Naive B cell (primary cell): ENCODE results near the gene RAB11FIP4. TPM values are rescaled to one million over a fixed set of nuclear protein-coding genes. Genes with fewer than 3 reads are reported as not detected.
"Not testable (repeated sequence)": the region's sequence is repeated elsewhere in the genome, so short reads cannot be mapped to it uniquely, and the experiment has no call there.

ENCODE experiments used
- ATAC-seq, 2 donors: fragments of 150-1000 bp; cut with Tn5 transposase; 2 replicates each; pipeline ENCODE4 v1.10.0; 2021; ENCODE audit warnings: low read depth in 2 of 2, mild to moderate bottlenecking in 2 of 2, moderate library complexity in 2 of 2
- DNase-seq: peaks from one replicate; pipeline ENCODE4 v3.0.0; 2022
- H3K27ac Mint-ChIP-seq, 6 donors: one replicate each; pipeline ENCODE4 v1.8.0; 2020 to 2022; ENCODE audit warnings: mild to moderate bottlenecking in 6 of 6, mixed read lengths in 6 of 6, moderate library complexity in 5 of 6, inconsistent platforms in 2 of 6
- H3K27me3 Mint-ChIP-seq, 3 donors: one replicate each; pipeline ENCODE4 v1.8.0; 2021 to 2022; ENCODE audit warnings: mixed read lengths in 3 of 3, mild to moderate bottlenecking in 1 of 3
- H3K36me3 Mint-ChIP-seq, 2 donors: one replicate each; pipeline ENCODE4 v1.8.0; 2020 to 2022; ENCODE audit warnings: mixed read lengths in 2 of 2, inconsistent platforms in 1 of 2, mild to moderate bottlenecking in 1 of 2
- H3K4me1 Mint-ChIP-seq, 3 donors: one replicate each; pipeline ENCODE4 v1.8.0; 2020 to 2022; ENCODE audit warnings: mixed read lengths in 3 of 3, inconsistent platforms in 1 of 3, mild to moderate bottlenecking in 1 of 3, moderate library complexity in 1 of 3
- H3K4me3 Mint-ChIP-seq, 8 donors: one replicate each; pipeline ENCODE4 v1.8.0; 2020 to 2022; ENCODE audit warnings: mild to moderate bottlenecking in 8 of 8, mixed read lengths in 8 of 8, moderate library complexity in 8 of 8, inconsistent platforms in 2 of 8
- H3K9me3 Mint-ChIP-seq, 7 donors: one replicate each; pipeline ENCODE4 v1.8.0; 2020 to 2022; ENCODE audit warnings: mixed read lengths in 7 of 7, mild to moderate bottlenecking in 5 of 7, inconsistent platforms in 2 of 7, moderate library complexity in 1 of 7
- polyA plus RNA-seq, 6 donors: library from polyadenylated mRNA; unstranded; fragments of 300-500 nt; fragmentation: Illumina TruSeq; gene quantifications; one replicate each; pipeline ENCODE4 v1.2.3, GENCODE V29; 2021; ENCODE audit warnings: low read depth in 6 of 6

Gene RAB11FIP4
- polyA plus RNA-seq, 6 donors from 2014 or later: 7.3 to 29.7 (median 20.8) TPM

DNA sequence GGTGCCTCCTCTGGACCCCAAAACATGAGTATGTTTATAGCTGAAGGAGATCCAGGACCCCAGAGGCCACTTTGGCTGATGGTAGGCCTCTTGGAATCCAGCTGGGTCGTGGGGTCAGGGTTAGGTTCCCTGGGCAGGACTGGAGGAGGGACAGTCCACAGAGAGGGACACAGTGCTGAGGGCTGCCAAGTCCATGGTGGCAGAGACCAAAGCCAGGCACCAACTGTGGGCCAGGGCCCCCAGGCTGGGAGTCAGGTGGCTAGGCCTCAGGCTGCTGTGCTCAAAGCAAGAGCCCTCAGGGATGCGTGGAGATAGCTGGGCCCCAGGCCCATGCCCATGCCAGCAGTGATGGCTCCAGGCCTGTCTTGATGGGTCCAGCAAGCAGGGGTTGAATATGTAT is 44.1 kb downstream of the RAB11FIP4 start:
- H3K4me1 Mint-ChIP-seq: peaks cover 6 to 13% (median 9%) of the 10 kb centered on the region in 3 donors
- no peak for ATAC-seq
- no peak for DNase-seq
- peaks cover 11 to 34% (median 30%) of the 10 kb centered on the region in 3 donors for H3K27me3 Mint-ChIP-seq
- H3K27ac Mint-ChIP-seq: no peak overlapping the region
- no peak overlapping the region for H3K4me3 Mint-ChIP-seq
- no peaks in the 10 kb centered on the region for H3K36me3 Mint-ChIP-seq
- no peaks in the 10 kb centered on the region for H3K9me3 Mint-ChIP-seq

DNA sequence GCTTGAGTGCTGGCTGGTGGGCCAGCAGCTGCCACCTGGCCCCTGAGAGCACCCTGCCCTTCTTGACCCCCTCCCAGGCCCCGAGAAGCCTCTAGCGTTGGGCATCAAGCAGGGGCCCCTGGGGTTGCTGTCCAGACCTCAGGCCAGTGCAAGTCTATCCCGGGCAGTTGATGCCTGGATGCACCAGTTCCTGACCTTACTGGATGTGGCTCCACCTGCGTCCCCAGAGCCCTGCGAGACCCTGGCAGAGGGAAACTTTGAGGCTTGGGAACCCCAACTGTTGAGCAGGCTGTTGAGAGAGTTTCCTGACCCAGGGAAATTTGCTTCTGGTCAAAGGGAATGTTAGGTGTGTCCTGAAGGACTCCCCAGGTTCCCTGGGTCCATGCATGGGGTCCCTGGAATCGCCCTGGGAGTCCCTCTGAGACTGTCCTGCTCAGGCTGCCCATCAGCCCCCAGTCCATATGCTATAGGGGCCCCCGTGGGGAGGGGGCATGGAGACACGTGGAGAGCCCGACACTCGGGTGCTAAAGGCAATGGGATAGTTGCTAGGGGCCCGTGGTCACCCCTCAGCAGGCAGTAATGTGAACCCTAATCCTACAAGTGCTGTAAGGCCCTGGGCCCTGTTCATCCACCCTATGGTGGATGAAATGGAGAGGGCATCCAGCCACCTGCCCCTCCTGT is 46.4 kb downstream of the RAB11FIP4 start:
- Mint-ChIP-seq H3K9me3 (no peaks in the 10 kb centered on the region), H3K27ac (no peak overlapping the region), H3K4me3 (no peak overlapping the region), H3K36me3 (no peaks in the 10 kb centered on the region), H3K27me3 (peaks cover 4 to 16% (median 13%) of the 10 kb centered on the region in 3 donors), H3K4me1 (peaks cover 6 to 11% (median 9%) of the 10 kb centered on the region in 3 donors)
- DNase-seq: no peak
- ATAC-seq: no peak

DNA sequence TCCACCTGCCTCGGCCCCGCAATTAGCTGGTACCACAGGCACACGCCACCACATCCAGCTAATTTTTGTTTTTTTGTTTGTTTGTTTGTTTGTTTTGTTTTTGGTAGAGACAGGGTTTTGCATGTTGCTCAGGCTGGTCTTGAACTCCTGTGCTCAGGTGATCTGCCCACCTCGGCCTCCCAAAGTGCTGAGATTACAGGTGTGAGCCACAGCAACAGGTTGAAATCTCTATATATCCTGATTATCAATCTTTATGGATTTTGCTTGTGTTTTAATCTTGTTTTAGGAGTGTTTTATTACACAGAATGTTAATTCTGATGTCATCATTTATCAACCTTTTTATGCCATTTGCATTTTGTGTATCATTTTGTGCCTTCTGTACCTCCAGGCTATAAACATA is 48.2 kb downstream of the RAB11FIP4 start:
- Mint-ChIP-seq H3K36me3 (no peaks in the 10 kb centered on the region), H3K4me3 (no peak overlapping the region), H3K9me3 (no peaks in the 10 kb centered on the region), H3K27me3 (peaks cover 0 to 4% (median 0%) of the 10 kb centered on the region in 3 donors), H3K27ac (peak overlapping the region in 1 of 6 donors; percentile 9), H3K4me1 (peaks cover 3 to 6% (median 5%) of the 10 kb centered on the region in 3 donors)
- DNase-seq (no peak), ATAC-seq (no peak)

DNA sequence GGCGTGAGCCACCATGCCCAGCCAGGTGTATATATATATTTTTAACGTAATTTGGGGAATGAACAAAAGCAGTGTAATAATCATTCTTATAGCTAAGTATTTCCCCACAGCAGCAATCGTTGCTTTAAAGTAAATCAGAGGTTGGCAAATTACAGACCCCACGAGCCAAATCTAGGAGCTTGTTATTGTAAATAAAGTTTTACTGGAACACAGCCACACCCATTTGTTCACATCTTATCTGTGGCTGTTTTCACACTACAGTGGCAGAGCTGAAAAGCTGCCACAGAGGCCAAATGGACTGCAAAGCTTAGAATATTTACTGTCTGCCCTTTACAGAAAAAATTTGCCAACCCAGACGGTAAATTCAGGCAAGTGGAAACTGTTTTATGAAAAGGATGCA is 50.8 kb downstream of the RAB11FIP4 start:
- Mint-ChIP-seq H3K9me3 (no peaks in the 10 kb centered on the region), H3K27me3 (peaks cover 0 to 2% (median 0%) of the 10 kb centered on the region in 3 donors), H3K36me3 (no peaks in the 10 kb centered on the region), H3K4me1 (peaks cover 2 to 3% (median 3%) of the 10 kb centered on the region in 3 donors), H3K4me3 (no peak overlapping the region), H3K27ac (no peak overlapping the region)
- DNase-seq (no peak), ATAC-seq (no peak)

DNA sequence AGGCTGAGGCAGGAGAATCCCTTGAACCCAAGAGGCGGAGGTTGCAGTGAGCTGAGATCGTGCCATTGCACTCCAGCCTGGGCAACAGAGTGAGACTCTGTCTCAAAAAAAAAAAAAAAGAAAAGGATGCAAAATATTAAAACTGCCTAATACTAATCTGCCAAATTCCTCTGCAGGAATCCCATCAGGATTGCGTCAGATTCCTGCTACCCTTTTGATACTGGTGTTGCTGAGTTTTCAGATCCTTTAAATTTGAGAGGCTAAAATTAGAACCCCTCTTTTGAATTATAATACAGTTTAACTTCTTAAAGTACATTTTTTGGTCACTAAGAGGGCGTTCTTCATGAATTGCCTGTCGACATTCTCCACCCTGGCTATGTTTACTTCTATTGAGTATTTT is 51.4 kb downstream of the RAB11FIP4 start:
- not testable (repeated sequence) for H3K4me1 Mint-ChIP-seq, H3K4me3 Mint-ChIP-seq, DNase-seq, H3K27me3 Mint-ChIP-seq, H3K36me3 Mint-ChIP-seq, ATAC-seq, H3K9me3 Mint-ChIP-seq
- peak overlapping the region in 1 of 6 donors; percentile 28 for H3K27ac Mint-ChIP-seq

DNA sequence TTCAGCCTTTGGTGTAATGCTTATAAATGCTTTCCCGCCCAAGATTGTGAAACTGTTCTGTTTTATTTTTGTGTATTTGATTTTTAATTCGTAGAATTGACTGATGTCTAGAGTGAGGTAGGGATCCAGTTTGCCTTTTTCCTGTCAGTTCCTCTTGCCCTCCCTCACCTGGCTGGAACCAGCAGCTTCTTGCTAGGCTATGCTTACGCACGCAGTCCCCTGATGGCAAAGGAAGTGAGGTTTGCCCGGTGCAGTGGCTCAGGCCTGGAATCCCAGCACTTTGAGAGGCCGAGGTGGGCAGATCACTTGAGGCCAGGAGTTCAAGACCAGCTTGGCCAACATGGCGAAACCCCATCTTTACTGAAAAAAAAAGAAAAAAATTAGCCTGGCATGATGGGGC is 51.9 kb downstream of the RAB11FIP4 start:
- Mint-ChIP-seq H3K27me3 (no peaks in the 10 kb centered on the region), H3K4me1 (no peaks in the 10 kb centered on the region), H3K36me3 (no peaks in the 10 kb centered on the region), H3K27ac (peak overlapping the region in 1 of 6 donors; percentile 28), H3K9me3 (no peaks in the 10 kb centered on the region), H3K4me3 (no peak overlapping the region)
- ATAC-seq (no peak), DNase-seq (no peak)

DNA sequence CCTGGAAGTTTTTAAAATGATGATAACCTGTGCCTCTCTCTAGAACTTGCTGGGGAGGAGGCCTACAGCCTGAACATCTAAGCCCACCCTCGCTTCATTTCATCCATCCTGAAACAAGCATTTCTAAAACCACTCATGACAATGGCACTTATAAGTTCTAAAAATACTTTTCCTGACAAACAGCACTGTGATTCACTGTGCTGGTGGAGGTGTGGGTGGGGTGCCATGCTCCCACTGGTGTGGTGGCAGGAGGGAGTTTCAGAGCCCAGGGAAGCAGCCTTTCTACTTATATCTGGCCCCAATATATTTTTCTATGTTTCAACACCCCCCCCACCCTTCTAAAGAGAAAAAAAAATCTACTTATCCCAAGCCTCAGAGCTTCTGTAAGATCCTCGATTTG is 52.6 kb downstream of the RAB11FIP4 start:
- Mint-ChIP-seq H3K27ac (peak overlapping the region in 1 of 6 donors; percentile 15), H3K27me3 (peaks cover 0 to 3% (median 2%) of the 10 kb centered on the region in 3 donors)

DNA sequence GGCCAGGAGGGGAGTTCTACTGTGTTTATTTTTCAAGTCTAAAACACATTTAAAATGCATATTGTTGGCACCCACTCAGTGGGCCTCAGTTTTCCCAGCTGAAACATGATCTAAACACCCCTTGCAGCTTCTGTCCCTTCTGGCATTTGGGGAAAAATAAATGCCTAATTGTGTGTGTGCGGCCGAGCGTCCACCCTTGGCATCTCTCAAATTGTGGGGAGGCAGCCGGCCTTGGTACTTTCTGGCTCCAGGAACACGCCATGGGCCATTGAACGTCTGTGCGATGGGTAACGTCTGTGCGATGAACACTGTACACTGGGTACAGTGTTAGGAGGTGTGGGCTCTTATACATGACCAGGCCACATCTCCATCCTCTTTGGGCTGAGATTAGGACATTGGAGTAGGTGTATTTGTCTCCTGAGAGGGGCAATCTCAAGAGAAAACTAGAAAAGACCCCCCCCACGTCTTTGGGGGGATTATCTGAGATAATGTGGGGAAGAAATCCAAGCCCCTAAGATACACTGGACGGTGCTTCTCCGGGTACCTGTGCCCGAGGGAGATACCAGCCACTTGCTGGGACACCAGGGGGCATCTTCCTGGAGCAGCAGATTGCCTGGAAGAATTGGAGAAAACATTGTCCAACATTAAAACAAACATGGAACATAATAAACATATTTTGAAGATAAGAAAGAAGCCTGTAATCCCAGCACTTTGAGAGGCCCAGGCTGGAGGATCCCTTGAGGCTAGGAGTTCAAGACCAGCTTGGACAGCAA is 54.9 kb downstream of the RAB11FIP4 start:
- Mint-ChIP-seq H3K4me1 (peaks cover 6 to 9% (median 8%) of the 10 kb centered on the region in 3 donors), H3K27ac (peak overlapping the region in 1 of 6 donors; percentile 53), H3K9me3 (no peaks in the 10 kb centered on the region), H3K27me3 (peaks cover 0 to 17% (median 13%) of the 10 kb centered on the region in 3 donors), H3K4me3 (no peak overlapping the region), H3K36me3 (no peaks in the 10 kb centered on the region)
- DNase-seq (no peak), ATAC-seq (no peak)

More for the DNA sequence above, 52.6 kb downstream of the RAB11FIP4 start:
- H3K9me3 Mint-ChIP-seq: no peaks in the 10 kb centered on the region
- no peaks in the 10 kb centered on the region for H3K36me3 Mint-ChIP-seq
- ATAC-seq: no peak
- no peak overlapping the region for H3K4me3 Mint-ChIP-seq
- DNase-seq: no peak
- H3K4me1 Mint-ChIP-seq: no peaks in the 10 kb centered on the region

DNA sequence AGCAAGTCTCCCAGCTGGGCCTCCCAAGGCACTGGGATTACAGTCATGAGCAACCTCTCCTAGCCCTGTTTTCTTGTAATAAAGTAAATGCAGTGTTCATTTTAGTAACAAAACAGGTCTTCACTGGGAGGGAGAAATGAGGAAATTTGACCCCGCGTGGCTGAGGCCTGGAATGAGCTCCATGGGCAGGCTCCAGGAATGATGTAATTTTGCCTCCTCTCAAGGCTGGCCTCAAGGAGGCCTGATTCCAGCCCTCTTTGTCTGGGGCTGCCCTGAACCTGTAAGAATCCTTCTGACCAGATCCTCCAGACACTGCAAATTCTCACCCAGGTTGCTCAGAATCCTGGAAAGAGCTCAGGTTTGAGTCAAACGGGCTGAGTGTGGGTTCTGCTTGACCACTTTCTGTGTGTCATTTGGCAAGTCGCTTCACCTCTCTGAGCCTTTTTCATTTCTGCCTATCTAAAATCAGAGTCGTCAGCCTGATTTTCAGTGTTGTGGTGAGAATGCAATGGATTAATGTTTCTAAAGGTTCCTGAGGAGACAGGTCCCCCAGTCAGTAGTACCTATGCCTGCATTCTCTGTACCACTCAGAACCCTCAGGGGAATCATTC is 57.1 kb downstream of the RAB11FIP4 start:
- H3K36me3 Mint-ChIP-seq: no peaks in the 10 kb centered on the region
- H3K4me1 Mint-ChIP-seq: peaks cover 13 to 22% (median 15%) of the 10 kb centered on the region in 3 donors
- DNase-seq: no peak
- no peak for ATAC-seq
- H3K27me3 Mint-ChIP-seq: peaks cover 0 to 17% (median 13%) of the 10 kb centered on the region in 3 donors
- H3K9me3 Mint-ChIP-seq: no peaks in the 10 kb centered on the region
- peak overlapping the region in 2 of 6 donors; percentile 36 to 66 for H3K27ac Mint-ChIP-seq
- peak overlapping the region in 1 of 8 donors; percentile 26 for H3K4me3 Mint-ChIP-seq

DNA sequence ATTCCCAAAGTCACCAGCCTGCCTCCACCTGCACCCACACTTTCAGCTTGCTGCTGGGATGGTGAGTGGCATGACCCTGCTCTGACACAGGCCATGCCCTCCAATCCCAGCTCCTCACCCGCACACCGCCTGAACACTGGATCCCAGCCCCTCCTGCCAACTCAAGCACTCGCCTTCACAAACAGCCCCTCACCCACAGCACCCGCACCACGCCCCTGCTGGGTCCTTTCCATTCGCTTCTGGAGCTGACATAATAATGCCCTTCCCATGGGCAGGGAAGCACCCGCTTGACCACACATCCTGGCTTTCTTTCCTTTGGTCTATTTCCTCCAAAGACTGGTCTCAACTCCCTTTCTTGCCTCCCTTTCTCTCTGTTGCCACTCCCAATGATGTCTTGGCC is 57.6 kb downstream of the RAB11FIP4 start:
- H3K9me3 Mint-ChIP-seq: no peaks in the 10 kb centered on the region
- peaks cover 0 to 17% (median 13%) of the 10 kb centered on the region in 3 donors for H3K27me3 Mint-ChIP-seq
- ATAC-seq (no peak), DNase-seq (no peak)
- no peak overlapping the region for H3K4me3 Mint-ChIP-seq
- peaks cover 13 to 22% (median 15%) of the 10 kb centered on the region in 3 donors for H3K4me1 Mint-ChIP-seq
- no peaks in the 10 kb centered on the region for H3K36me3 Mint-ChIP-seq
- H3K27ac Mint-ChIP-seq: peak overlapping the region in 2 of 6 donors; percentile 36 to 66

DNA sequence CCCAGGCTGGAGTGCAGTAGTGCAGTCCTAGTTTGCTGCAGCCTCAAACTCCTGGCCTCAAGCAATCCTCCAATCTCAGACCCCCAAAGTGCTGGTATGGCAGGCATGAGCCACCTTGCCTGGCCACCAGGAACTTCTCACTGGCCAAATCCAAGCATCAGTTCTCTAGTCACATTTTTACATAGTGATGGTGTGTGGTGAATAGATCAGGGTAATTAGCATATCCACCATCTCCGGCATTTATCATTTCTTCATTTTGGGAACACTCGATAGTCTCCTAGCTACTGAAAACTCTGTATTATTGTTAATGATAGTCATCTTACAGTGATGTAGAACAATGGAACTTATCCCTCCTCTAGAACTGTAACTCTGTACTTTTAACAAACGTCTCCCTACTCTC is 58.3 kb downstream of the RAB11FIP4 start:
- Mint-ChIP-seq H3K27ac (peak overlapping the region in 1 of 6 donors; percentile 13), H3K36me3 (no peaks in the 10 kb centered on the region)
- ATAC-seq: no peak

DNA sequence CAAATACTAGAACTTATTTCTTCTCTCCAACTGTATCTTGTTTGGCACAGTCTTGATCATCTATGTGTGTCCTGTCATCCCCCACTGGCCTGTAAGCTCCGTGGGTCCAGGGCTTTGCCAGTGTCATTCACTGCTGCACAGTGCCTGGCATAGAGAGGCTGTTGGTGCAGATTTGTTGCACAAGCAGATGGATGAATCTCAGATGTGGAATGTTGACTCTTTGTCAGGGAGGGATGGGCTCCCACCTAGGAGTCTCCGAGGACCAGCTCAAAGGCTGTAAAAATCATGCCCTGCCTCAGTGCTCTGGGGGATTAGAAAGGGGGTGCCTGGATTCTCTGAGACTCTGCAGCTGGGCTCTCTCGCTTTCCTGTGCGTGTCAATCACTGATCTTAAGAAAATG is 60.6 kb downstream of the RAB11FIP4 start:
- Mint-ChIP-seq H3K27ac (peak overlapping the region in 2 of 6 donors; percentile 24 to 42), H3K9me3 (no peaks in the 10 kb centered on the region), H3K4me3 (no peak overlapping the region), H3K36me3 (no peaks in the 10 kb centered on the region), H3K27me3 (peaks cover 0 to 17% (median 13%) of the 10 kb centered on the region in 3 donors), H3K4me1 (peaks cover 13 to 22% (median 15%) of the 10 kb centered on the region in 3 donors)
- no peak for DNase-seq
- no peak for ATAC-seq

More for the DNA sequence above, 58.3 kb downstream of the RAB11FIP4 start:
- peaks cover 13 to 22% (median 15%) of the 10 kb centered on the region in 3 donors for H3K4me1 Mint-ChIP-seq
- DNase-seq: no peak
- H3K4me3 Mint-ChIP-seq: no peak overlapping the region
- H3K9me3 Mint-ChIP-seq: no peaks in the 10 kb centered on the region
- H3K27me3 Mint-ChIP-seq: peaks cover 0 to 17% (median 13%) of the 10 kb centered on the region in 3 donors

DNA sequence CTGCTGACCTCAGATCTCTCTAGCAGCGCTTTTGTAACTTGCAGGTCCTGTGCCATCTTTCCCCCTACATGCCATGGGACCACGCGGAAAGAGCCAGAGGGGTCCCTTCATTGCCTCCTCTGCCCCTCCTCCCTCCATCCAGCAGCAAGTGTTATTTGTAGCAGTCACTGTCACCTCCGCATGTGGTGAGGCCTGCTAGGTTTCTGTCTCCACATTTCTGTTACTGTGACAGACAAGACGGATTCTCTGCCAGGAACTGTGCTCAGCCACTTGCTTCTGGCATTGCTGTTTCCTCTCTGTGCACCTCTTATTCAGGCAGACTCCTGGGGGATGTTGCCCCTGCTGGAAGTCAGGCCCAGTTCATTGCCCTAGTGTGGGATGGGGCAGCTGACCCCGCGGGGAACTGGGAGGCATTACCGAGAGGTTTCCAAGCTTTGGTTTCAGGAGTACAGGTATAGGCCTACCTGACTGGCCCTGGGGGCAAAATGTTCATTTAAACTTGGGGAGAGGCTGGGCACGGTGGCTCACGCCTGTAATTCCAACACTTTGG is 61.2 kb downstream of the RAB11FIP4 start:
- no peak for DNase-seq
- Mint-ChIP-seq H3K27ac (peak overlapping the region in 2 of 6 donors; percentile 24 to 65), H3K36me3 (no peaks in the 10 kb centered on the region)

More for the DNA sequence above, 61.2 kb downstream of the RAB11FIP4 start:
- no peak for ATAC-seq
- Mint-ChIP-seq H3K4me3 (peak overlapping the region in 1 of 8 donors; percentile 25), H3K9me3 (no peaks in the 10 kb centered on the region), H3K27me3 (peaks cover 0 to 17% (median 13%) of the 10 kb centered on the region in 3 donors), H3K4me1 (peaks cover 13 to 22% (median 15%) of the 10 kb centered on the region in 3 donors)
